HG02884 (cell line): ENCODE results near the gene TSPAN19.

ENCODE experiments used
- ATAC-seq: cut with Tn5 transposase; IDR thresholded peaks from one replicate; pipeline ENCODE4 v1.9.1; 2021; ENCODE audit warnings: mild to moderate bottlenecking, moderate library complexity; ENCODE audit not compliant: unreplicated experiment

The TSPAN19 gene

GRCh38 chr12:85002778-85003296, 33.2 kb downstream of the TSPAN19 start:
- no peak for ATAC-seq

GRCh38 chr12:85000729-85001128, 35.3 kb downstream of the TSPAN19 start:
- ATAC-seq = no peak

GRCh38 chr12:84998341-84998740, 37.7 kb downstream of the TSPAN19 start:
- ATAC-seq = no peak

DNA sequence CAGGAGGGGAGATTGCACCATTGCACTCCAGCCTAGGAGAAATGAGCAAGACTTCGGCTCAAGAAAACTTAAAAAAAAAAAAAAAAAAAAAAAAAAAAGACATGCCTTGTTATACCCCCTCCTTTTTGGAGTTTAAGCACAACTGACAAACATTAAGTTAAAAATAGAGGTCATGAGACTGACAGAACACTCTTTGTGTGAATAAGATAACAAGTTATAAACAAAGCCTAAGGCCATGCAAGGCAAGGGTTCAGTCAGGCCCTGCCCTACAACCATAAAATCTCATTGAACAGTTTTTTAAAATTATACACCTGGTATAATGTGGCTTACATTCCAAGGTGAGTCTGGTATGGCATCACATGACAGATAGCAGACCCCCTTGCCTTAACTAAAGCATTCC, 39.3 kb downstream of the TSPAN19 start:
- ATAC-seq = no peak

DNA sequence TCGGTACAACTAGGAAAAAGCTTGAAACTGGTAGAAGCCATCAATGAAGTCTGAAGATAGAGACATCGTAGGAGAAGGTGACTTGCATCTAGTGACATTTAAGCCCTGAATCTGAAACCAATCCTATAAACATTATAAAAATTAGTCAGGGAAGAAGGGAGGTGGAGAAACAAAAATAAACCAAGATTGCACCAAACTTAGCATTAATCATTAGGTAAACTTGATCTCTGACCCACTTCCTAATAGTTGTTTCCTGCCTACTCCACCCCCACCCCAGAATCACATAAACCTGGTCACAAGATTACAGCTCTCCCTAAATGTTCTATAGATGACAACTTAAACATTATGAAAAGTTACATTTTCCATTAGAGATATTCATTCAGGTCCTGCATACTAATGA, 40.4 kb downstream of the TSPAN19 start:
- no peak for ATAC-seq

DNA sequence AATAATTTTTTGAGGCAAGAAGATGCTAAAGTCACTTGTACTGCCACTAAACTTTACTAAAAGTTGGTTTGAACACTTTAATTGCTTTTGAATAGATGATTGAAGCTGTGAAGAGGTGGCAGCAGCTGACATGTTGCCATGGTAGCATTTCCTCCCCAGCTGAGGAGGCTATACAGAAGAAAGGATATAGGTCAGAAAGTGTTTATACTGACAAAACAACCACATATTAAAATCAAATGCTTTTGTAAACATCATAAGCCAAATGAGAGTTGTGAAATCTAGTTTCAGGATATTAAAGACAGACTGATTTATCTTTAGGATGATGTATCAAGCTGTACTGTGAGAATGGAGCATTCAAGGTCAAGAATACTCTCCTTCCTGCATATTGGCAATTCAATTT, 41.7 kb downstream of the TSPAN19 start:
- no peak for ATAC-seq

DNA sequence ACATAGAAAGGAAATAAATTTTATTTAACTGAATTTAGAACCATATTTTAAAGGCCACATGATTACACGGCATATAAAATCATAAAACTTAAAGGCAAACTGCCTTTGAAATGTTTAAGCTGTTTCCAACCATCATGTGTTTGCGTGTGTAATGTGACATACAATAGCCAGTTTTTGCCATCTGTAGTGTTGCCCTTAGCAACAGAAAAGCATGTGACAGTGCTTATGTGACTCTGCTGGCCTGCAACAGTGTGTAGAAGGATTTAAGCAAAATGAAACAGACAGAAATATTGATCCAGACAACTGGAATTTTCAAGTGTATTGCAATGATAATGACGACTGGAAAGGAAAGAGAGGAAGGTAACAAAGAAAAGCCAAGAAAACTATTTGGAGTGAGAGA, 49.5 kb downstream of the TSPAN19 start:
- ATAC-seq = no peak

DNA sequence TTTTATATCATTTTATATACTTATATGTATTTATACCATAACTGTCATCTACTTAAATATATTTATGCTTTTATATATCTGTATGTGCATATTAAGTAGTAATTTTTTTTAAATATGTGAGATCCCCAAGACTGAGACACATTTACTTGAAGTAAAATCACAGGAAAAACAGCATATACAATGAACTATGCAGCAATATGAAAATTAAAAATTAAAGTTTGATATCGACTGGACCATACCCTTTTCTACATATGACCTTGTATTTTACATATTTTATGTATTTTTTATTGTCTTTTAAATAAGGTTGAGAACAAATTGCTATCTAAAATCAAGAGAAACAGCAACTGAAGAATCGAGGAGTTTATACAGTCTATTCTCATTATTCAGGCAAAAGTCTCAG, 50.0 kb downstream of the TSPAN19 start:
- ATAC-seq = no peak

DNA sequence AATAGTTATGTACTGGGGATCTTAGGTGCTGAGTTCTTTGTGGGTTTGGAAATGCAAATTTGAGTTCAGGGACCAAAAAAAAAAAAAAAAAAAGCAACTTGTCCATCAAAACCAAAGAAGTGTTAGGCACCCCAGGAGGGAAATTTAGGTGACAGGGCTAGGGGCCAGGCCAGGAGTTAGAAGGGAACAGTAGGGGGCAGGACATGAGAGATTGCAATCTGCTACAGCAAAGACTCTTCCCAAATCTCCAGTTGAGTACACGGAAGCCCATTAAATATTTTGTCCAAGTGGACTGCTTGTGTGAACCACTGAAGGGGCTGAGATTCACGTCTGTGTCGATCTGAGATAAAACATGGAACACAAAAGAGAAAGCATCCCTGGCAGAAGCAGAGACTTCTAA, 52.8 kb downstream of the TSPAN19 start:
- no peak for ATAC-seq

DNA sequence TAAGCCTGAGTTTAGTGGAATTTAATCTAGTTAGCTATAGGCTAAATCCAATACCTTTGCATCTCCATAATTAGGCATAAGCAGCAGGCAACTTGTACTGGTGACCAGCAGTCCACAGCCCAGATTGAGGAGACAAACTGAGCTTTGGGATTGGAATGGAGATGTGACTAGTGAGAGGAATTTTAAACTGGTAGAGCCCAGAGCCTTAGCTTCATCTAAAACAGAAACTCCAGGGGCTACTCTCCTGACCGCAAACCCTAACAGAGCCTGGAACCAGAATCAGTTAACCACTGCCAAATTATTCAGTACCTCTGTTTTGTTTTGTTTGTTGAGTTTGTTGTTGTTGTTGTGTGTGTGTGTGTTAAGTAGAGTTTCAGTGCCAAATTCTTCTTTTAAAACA, 53.2 kb downstream of the TSPAN19 start:
- no peak for ATAC-seq

- no peak for ATAC-seq
These were observed 57.2 kb downstream of the TSPAN19 start for GRCh38 chr12:84978921-84979320.

DNA sequence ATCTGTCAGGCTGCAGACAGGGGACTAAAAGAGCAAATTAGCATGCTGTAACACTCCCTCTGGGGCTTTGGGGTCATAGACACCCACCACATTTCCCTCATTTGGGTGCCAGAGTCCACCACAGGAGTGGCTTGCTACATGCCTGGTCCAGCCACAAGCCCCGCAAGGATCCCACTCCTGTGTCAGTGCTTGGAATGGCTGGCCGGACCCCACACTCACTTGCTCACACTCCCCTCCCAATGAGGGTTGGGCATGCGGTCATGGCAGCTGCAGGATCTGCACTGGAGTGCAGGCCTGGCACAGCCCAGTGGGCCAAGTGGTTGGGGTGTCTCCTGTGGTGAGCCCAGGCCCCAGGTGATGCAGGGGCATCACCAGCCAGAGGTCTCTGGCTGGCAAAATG, 59.9 kb downstream of the TSPAN19 start:
- no peak for ATAC-seq

DNA sequence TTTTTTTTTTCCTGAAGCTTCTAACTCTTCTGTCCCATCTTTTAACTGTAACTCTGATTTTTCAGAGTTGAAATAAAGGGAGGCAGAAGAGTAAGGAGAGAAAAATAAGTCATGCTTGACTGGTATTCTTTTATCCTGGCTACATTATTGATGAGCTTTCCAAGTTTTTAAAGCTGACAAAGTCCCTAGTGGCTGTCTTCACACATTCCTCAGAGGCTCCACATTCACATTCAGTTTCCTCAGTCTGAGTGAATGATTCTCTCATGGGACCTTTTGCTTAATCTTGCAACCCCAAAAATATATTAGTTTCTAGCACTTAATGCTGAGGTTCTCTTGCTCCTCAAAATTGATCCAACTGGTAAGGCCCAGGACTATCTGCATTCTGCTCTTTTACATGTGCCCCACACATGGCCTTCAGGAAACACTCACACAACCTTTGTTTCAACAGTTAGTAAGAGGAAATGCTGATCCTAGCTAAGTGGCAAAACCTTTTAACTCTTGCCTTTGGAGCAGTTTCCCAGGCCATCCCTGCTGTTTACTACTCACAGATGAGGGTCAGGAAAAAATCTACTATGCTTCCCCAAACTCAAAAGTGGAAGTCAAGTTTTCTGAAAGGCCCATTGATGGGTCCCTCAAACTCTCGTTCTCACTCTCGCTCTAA, 61.8 kb downstream of the TSPAN19 start:
- ATAC-seq = no peak

DNA sequence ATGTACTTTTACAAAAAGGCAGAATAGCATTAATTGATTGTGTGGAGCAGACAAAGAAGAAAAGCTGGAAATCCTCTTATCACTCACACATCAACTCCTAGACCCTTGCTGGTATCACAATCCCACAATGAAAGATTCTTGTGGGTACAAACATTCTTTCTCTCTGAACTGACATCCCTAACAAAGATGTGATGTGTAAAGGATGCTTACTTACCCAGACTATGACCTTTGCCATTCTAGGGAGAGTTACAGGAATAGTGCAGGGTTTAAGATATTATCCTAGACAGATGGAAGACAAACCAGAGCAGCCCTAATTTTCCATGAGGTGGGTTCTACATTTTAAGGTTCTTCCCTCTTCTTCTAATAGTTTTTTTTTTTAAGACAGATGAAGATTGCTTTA, 63.1 kb downstream of the TSPAN19 start:
- ATAC-seq = no peak

DNA sequence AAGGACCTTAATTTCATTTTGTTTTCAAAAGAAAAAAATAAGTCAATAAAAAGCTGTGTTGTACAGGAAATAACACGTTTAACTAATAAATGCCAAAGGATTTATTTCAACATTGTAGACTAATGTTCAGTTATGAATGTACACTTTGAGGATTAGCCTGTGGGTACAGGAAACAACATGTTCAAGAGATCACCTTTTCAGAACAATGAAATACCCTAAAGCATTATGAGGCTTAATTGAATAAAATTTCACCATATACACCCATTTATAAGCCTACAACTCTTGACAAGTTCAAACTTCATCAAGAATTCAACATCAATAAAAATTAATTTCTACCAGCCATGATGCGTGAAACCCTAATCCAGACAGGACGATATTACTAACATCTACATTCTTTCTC, 66.9 kb downstream of the TSPAN19 start:
- no peak for ATAC-seq
